Mesodermal cell (in vitro differentiated cells): ENCODE results near the gene ESR1.
"Not testable (repeated sequence)": the region's sequence is repeated elsewhere in the genome, so short reads cannot be mapped to it uniquely, and the experiment has no call there.

Experiments
- H3K27ac ChIP-seq: 2 replicates; pipeline ENCODE4 v1.7.0; 2013; ENCODE audit warnings: mild to moderate bottlenecking, low read depth, low read length, moderate library complexity; ENCODE audit not compliant: severe bottlenecking
- H3K36me3 ChIP-seq: 2 replicates; pipeline ENCODE4 v1.7.1; 2013; ENCODE audit warnings: mild to moderate bottlenecking, low read length, moderate library complexity; ENCODE audit not compliant: control insufficient read depth, insufficient read depth
- H3K4me1 ChIP-seq: one replicate; pipeline ENCODE4 v1.7.1; 2013; ENCODE audit warnings: mild to moderate bottlenecking, low read length; ENCODE audit not compliant: insufficient read depth, control insufficient read depth, poor library complexity, severe bottlenecking
- H3K4me3 ChIP-seq: 2 replicates; pipeline ENCODE4 v1.7.0; 2013; ENCODE audit warnings: low read length, control low read depth, mild to moderate bottlenecking; ENCODE audit not compliant: insufficient read depth, poor library complexity, severe bottlenecking; ENCODE audit errors: extremely low read depth
- H3K9me3 ChIP-seq: 2 replicates; pipeline ENCODE4 v1.7.1; 2013; ENCODE audit warnings: mild to moderate bottlenecking, low read length, moderate library complexity; ENCODE audit not compliant: control insufficient read depth
- WGBS, 2 experiments: methylation state at CpG; one replicate each; pipeline ENCODE4 v1.1.5; 2013; ENCODE audit warnings: missing lambda C conversion rate in 2 of 2; ENCODE audit not compliant: insufficient coverage in 2 of 2; 5-methylcytosine and 5-hydroxymethylcytosine counted together

The ESR1 gene

GRCh38 chr6:151964412-151964811, 156.9 kb downstream of the ESR1 start:
- not testable (repeated sequence) for H3K27ac ChIP-seq, H3K4me3 ChIP-seq, H3K36me3 ChIP-seq, H3K9me3 ChIP-seq, H3K4me1 ChIP-seq
- WGBS, 2 experiments = 89 to 100% methylated on average over 2 to 3 of the region's 4 CpGs

- WGBS, 2 experiments = 92% methylated on average over 2 of the region's 4 CpGs; no CpG with 5 or more reads in 1 of the 2 experiments
- Histone ChIP-seq H3K27ac (no peak overlapping the region), H3K9me3 (no peaks in the 10 kb centered on the region)
These were observed 166.7 kb downstream of the ESR1 start for GRCh38 chr6:151974061-151974617.

GRCh38 chr6:151975795-151976194, 168.3 kb downstream of the ESR1 start:
- Histone ChIP-seq H3K36me3 (no peaks in the 10 kb centered on the region), H3K4me1 (no peaks in the 10 kb centered on the region), H3K27ac (no peak overlapping the region), H3K9me3 (no peaks in the 10 kb centered on the region), H3K4me3 (no peak overlapping the region)
- 83% methylated on average over 1 of the region's 1 CpG; no CpG with 5 or more reads in 1 of the 2 experiments for WGBS, 2 experiments

More at GRCh38 chr6:151974061-151974617, 166.7 kb downstream of the ESR1 start:
- H3K4me1 ChIP-seq = no peaks in the 10 kb centered on the region
- no peak overlapping the region for H3K4me3 ChIP-seq
- no peaks in the 10 kb centered on the region for H3K36me3 ChIP-seq

- not testable (repeated sequence) for H3K36me3 ChIP-seq, H3K4me3 ChIP-seq, H3K4me1 ChIP-seq, H3K27ac ChIP-seq, H3K9me3 ChIP-seq
- 55 to 60% methylated on average over 3 to 4 of the region's 6 CpGs for WGBS, 2 experiments
These were observed 180.7 kb downstream of the ESR1 start for GRCh38 chr6:151988199-151988598.

GRCh38 chr6:151992091-151992490, 184.6 kb downstream of the ESR1 start:
- Histone ChIP-seq H3K36me3 (no peaks in the 10 kb centered on the region), H3K9me3 (no peaks in the 10 kb centered on the region), H3K27ac (no peak overlapping the region), H3K4me1 (no peaks in the 10 kb centered on the region), H3K4me3 (no peak overlapping the region)
- WGBS, 2 experiments = 91% methylated on average over 3 of the region's 5 CpGs; no CpG with 5 or more reads in 1 of the 2 experiments

GRCh38 chr6:151993364-151993763, 185.9 kb downstream of the ESR1 start:
- no peak overlapping the region for H3K27ac ChIP-seq
- 75 to 77% methylated on average over 2 of the region's 3 CpGs for WGBS, 2 experiments

GRCh38 chr6:151998784-151999183, 191.3 kb downstream of the ESR1 start:
- H3K4me3 ChIP-seq = no peak overlapping the region
- no peaks in the 10 kb centered on the region for H3K36me3 ChIP-seq
- no peaks in the 10 kb centered on the region for H3K4me1 ChIP-seq
- 83 to 100% methylated on average over 1 of the region's 1 CpG for WGBS, 2 experiments
- no peak overlapping the region for H3K27ac ChIP-seq
- no peaks in the 10 kb centered on the region for H3K9me3 ChIP-seq

More at GRCh38 chr6:151993364-151993763, 185.9 kb downstream of the ESR1 start:
- Histone ChIP-seq H3K4me1 (no peaks in the 10 kb centered on the region), H3K36me3 (no peaks in the 10 kb centered on the region), H3K4me3 (no peak overlapping the region), H3K9me3 (no peaks in the 10 kb centered on the region)

- Histone ChIP-seq H3K9me3 (no peaks in the 10 kb centered on the region), H3K4me1 (no peaks in the 10 kb centered on the region), H3K4me3 (no peak overlapping the region), H3K27ac (no peak overlapping the region), H3K36me3 (no peaks in the 10 kb centered on the region)
- 80% methylated on average over 1 of the region's 1 CpG; no CpG with 5 or more reads in 1 of the 2 experiments for WGBS, 2 experiments
These were observed 191.7 kb downstream of the ESR1 start for GRCh38 chr6:151999194-151999593.

- H3K4me1 ChIP-seq = no peaks in the 10 kb centered on the region
- H3K36me3 ChIP-seq = no peaks in the 10 kb centered on the region
- no peak overlapping the region for H3K4me3 ChIP-seq
- H3K27ac ChIP-seq = no peak overlapping the region
- no peaks in the 10 kb centered on the region for H3K9me3 ChIP-seq
These were observed 193.9 kb downstream of the ESR1 start for GRCh38 chr6:152001408-152001807.

- H3K9me3 ChIP-seq = no peaks in the 10 kb centered on the region
- no peak overlapping the region for H3K4me3 ChIP-seq
- WGBS, 2 experiments = 82 to 90% methylated on average over 4 to 5 of the region's 6 CpGs
- no peaks in the 10 kb centered on the region for H3K36me3 ChIP-seq
- no peak overlapping the region for H3K27ac ChIP-seq
- no peaks in the 10 kb centered on the region for H3K4me1 ChIP-seq
These were observed 194.8 kb downstream of the ESR1 start for GRCh38 chr6:152002306-152002705.

GRCh38 chr6:152004036-152004566, 196.6 kb downstream of the ESR1 start:
- WGBS, 2 experiments = 100% methylated on average over 1 of the region's 1 CpG; no CpG with 5 or more reads in 1 of the 2 experiments

More at GRCh38 chr6:152004036-152004566, 196.6 kb downstream of the ESR1 start:
- Histone ChIP-seq H3K27ac (no peak overlapping the region), H3K9me3 (no peaks in the 10 kb centered on the region), H3K36me3 (no peaks in the 10 kb centered on the region), H3K4me1 (no peaks in the 10 kb centered on the region), H3K4me3 (no peak overlapping the region)
